T-cell (primary cell): ENCODE results near the gene ABCC1. TPM values are rescaled to one million over a fixed set of nuclear protein-coding genes. Genes with fewer than 3 reads are reported as not detected.
A peak's percentile ranks its signal among the peaks of the same experiment; 100 is the strongest.
"Not testable (repeated sequence)": the region's sequence is repeated elsewhere in the genome, so short reads cannot be mapped to it uniquely, and the experiment has no call there.

Source experiments
- ATAC-seq, 4 experiments: fragments of 200-7000 bp in 3 of 4; fragments of 150-1000 bp in 1 of 4; cut with Tn5 transposase; replicated peaks in 1 of 4; 1 replicate in 3 of 4; 2 replicates in 1 of 4; pipeline ENCODE4 v1.10.0; 2021; ENCODE audit warnings: moderate library complexity in 3 of 4, mild to moderate bottlenecking in 2 of 4, moderate number of reproducible peaks in 1 of 4
- CTCF ChIA-PET, 2 donors: fragments of 300-600 bp; sonication (Branson Sonifier 250); formaldehyde crosslinking; loops; one replicate each; lab custom pipeline; 2022; ENCODE audit warnings: antibody characterized with exemption in 2 of 2; lab: Charles Lee
- POLR2A ChIA-PET, 2 donors: fragments of 300-600 bp; sonication (Branson Sonifier 250); formaldehyde crosslinking; loops; one replicate each; lab custom pipeline; 2022; ENCODE audit warnings: antibody characterized with exemption in 2 of 2; lab: Charles Lee
- DNase-seq, 35 experiments: peaks; one replicate each; pipeline versions ENCODE4 v3.0.0 to v3.0.0-alpha.2; 2013 to 2023
- H3K27ac ChIP-seq: one replicate; pipeline ENCODE4 v1.5.1; 2013; ENCODE audit warnings: low read length
- H3K27me3 ChIP-seq, 2 experiments: replicated peaks in 1 of 2; 1 replicate in 1 of 2; 2 replicates in 1 of 2; pipeline versions ENCODE4 v1.6.1 to v1.7.0; 2013; ENCODE audit warnings: low read length in 1 of 2, mixed read lengths in 1 of 2; ENCODE audit not compliant: control insufficient read depth in 2 of 2, insufficient read depth in 2 of 2; ENCODE audit errors: extremely low read depth in 1 of 2
- H3K36me3 ChIP-seq, 2 donors: 1 replicate in 1 of 2; 2 replicates in 1 of 2; pipeline versions ENCODE4 v1.6.1 to v1.7.0; 2013; ENCODE audit warnings: low read length in 1 of 2; ENCODE audit not compliant: control insufficient read depth in 2 of 2, insufficient read depth in 1 of 2; ENCODE audit errors: extremely low read depth in 1 of 2
- H3K4me1 ChIP-seq, 2 experiments: 1 replicate in 1 of 2; 2 replicates in 1 of 2; pipeline versions ENCODE4 v1.6.1 to v1.7.0; 2013; ENCODE audit warnings: low read length in 2 of 2, mixed read lengths in 1 of 2; ENCODE audit not compliant: insufficient read depth in 2 of 2, control insufficient read depth in 1 of 2; ENCODE audit errors: extremely low read depth in 1 of 2
- H3K4me3 ChIP-seq, 2 donors: 1 replicate in 1 of 2; 2 replicates in 1 of 2; pipeline versions ENCODE4 v1.5.1 to v1.7.0; 2013; ENCODE audit warnings: mild to moderate bottlenecking in 2 of 2, low read length in 1 of 2, moderate library complexity in 1 of 2; ENCODE audit not compliant: control insufficient read depth in 1 of 2; ENCODE audit errors: extremely low read depth in 1 of 2
- H3K9me3 ChIP-seq: 2 replicates; pipeline ENCODE4 v1.7.0; 2013
- H3K27ac Mint-ChIP-seq, 2 donors: one replicate each; pipeline ENCODE4 v1.8.0; 2020 to 2021; ENCODE audit warnings: mild to moderate bottlenecking in 2 of 2, mixed read lengths in 2 of 2
- H3K27me3 Mint-ChIP-seq, 2 donors: one replicate each; pipeline ENCODE4 v1.8.0; 2021 to 2022; ENCODE audit warnings: mixed read lengths in 2 of 2
- H3K36me3 Mint-ChIP-seq: one replicate; pipeline ENCODE4 v1.8.0; 2021; ENCODE audit warnings: mixed read lengths
- H3K4me1 Mint-ChIP-seq, 3 donors: one replicate each; pipeline ENCODE4 v1.8.0; 2020 to 2022; ENCODE audit warnings: mixed read lengths in 3 of 3, mild to moderate bottlenecking in 1 of 3
- H3K4me3 Mint-ChIP-seq, 3 donors: one replicate each; pipeline ENCODE4 v1.8.0; 2020 to 2022; ENCODE audit warnings: mild to moderate bottlenecking in 3 of 3, mixed read lengths in 3 of 3, moderate library complexity in 3 of 3
- H3K9me3 Mint-ChIP-seq, 3 donors: one replicate each; pipeline ENCODE4 v1.8.0; 2020 to 2022; ENCODE audit warnings: mixed read lengths in 3 of 3
- WGBS: methylation state at CpG from one replicate; pipeline ENCODE4 v1.1.5; 2013; ENCODE audit warnings: missing lambda C conversion rate; ENCODE audit not compliant: insufficient coverage; 5-methylcytosine and 5-hydroxymethylcytosine counted together
- total RNA-seq, 35 experiments: library from RNA in 6 of 35; stranded (reverse) in 6 of 35; fragments of 120-200 nt in 1 of 35; gene quantifications; one replicate each; pipeline versions ENCODE4 v1.2.1 to v1.2.4 and lab custom pipeline; 2013 to 2026

The ABCC1 gene
- total RNA-seq, 5 donors from 2014 or later (not counting 1 experiment from before 2014, with no cell fraction given) = 59.4 to 68.1 (median 63.0) TPM

DNA sequence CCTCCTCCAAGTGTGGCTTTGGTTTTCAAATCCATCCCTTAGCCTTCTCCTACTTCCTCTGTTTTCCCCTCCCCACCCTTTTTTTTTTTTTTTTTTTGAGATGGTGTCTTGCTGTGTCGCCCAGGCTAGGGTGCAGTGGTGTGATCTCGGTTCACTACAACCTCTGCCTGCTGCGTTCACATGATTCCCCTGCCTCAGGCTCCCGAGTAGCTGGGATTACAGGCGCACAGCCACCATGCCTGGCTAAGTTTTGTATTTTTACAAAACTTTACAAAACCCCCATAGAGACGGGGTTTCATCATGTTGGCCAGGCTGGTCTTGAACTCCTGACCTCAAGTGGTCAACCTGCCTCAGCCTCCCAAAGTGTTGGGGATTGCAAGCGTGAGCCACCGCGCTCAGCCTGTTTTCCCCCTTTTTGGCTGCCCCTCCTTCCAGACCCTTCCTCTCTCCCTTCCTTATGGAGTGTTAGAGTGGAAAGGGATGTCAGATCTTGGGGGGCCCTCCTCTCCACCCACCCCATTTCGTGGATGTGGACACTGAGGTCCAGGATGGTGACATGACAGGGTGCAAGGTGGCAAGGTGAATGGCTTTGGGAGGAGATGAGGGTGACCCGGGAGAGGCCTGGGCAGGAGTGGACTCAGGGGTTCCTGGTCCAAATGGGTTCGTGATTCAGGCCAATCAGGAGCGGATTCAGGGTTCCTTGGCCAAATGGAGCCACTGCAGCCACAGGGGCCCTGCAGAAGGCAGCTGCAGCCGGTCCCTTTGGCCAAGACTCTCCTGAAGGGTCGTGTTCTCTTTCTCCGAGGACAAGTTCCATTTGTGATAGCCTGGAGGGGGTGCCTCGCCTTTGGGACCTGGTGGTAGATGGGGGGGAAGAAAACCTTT is 4.8 kb downstream of the ABCC1 start:
- POLR2A ChIA-PET = interaction anchor here in 1 of 2 donors (0.5 kb wide), 1 partner anchor 1315 kb away, joined by 5 read pairs; no protein-coding TSS in a partner anchor
- peaks cover 14 to 71% of the 10 kb centered on the region in 2 experiments for H3K4me1 ChIP-seq

GRCh38 chr16:15954814-15955151 is 5.4 kb downstream of the ABCC1 start:
- no peak overlapping the region for H3K4me3 Mint-ChIP-seq
- DNase-seq (no peak), ATAC-seq (no peak)
- H3K4me1 Mint-ChIP-seq = peaks cover 77 to 82% (median 80%) of the 10 kb centered on the region in 3 donors
- peak overlapping the region; percentile 65 to 82 for H3K27ac Mint-ChIP-seq
- Histone ChIP-seq H3K27ac (no peak overlapping the region), H3K9me3 (no peaks in the 10 kb centered on the region), H3K4me1 (peaks cover 16 to 77% of the 10 kb centered on the region in 2 experiments), H3K36me3 (peaks cover 0 to 2% of the 10 kb centered on the region in 2 donors), H3K4me3 (no peak overlapping the region), H3K27me3 (no peaks in the 10 kb centered on the region)
- ChIA-PET POLR2A (no interaction called here), CTCF (no interaction called here)
- WGBS = 94% methylated on average over 10 of the region's 11 CpGs
- no peaks in the 10 kb centered on the region for H3K27me3 Mint-ChIP-seq
- H3K36me3 Mint-ChIP-seq = peaks cover 3% of the 10 kb centered on the region
- H3K9me3 Mint-ChIP-seq = no peaks in the 10 kb centered on the region

More for the DNA sequence above, 4.8 kb downstream of the ABCC1 start:
- no peaks in the 10 kb centered on the region for H3K9me3 ChIP-seq
- peaks cover 0 to 2% of the 10 kb centered on the region in 2 donors for H3K36me3 ChIP-seq
- CTCF ChIA-PET = no interaction called here
- no peak overlapping the region for H3K4me3 ChIP-seq
- H3K27me3 ChIP-seq = no peaks in the 10 kb centered on the region
- H3K27ac ChIP-seq = no peak overlapping the region
- peaks cover 71 to 76% (median 74%) of the 10 kb centered on the region in 3 donors for H3K4me1 Mint-ChIP-seq
- peaks cover 3% of the 10 kb centered on the region for H3K36me3 Mint-ChIP-seq
- no peak for DNase-seq
- H3K4me3 Mint-ChIP-seq = no peak overlapping the region
- H3K9me3 Mint-ChIP-seq = no peaks in the 10 kb centered on the region
- 77% methylated on average over 12 of the region's 17 CpGs for WGBS
- H3K27me3 Mint-ChIP-seq = no peaks in the 10 kb centered on the region
- no peak for ATAC-seq
- peak overlapping the region; percentile 65 to 82 for H3K27ac Mint-ChIP-seq

DNA sequence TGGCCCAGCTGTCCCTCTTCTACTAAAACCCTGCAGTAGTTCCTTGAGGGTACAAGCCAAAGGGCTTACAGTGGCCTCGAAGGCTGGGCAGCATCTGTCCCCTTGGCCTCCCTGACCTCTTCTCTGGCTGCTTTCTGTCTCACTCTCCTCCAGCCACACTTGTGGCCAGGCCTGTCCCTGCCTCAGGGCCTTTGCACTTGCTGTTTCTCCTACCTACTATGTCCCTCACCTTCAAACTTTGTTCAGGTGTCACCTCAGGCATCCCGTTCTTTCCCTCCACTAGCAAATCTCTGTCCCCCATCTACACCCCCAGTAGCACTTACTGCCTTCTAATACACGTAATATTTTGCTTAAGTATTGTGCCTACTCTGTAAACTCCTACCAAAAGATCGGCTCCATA is 6.0 kb downstream of the ABCC1 start:
- Mint-ChIP-seq H3K9me3 (no peaks in the 10 kb centered on the region), H3K36me3 (peaks cover 3% of the 10 kb centered on the region), H3K4me1 (peaks cover 80 to 84% (median 82%) of the 10 kb centered on the region in 3 donors), H3K4me3 (peak overlapping the region in 1 of 3 donors; percentile 38), H3K27me3 (no peaks in the 10 kb centered on the region), H3K27ac (peak overlapping the region; percentile 55 to 78)
- no peaks in the 10 kb centered on the region for H3K9me3 ChIP-seq
- H3K27ac ChIP-seq = no peak overlapping the region
- no peak for ATAC-seq
- CTCF ChIA-PET = no interaction called here
- peaks cover 0 to 2% of the 10 kb centered on the region in 2 donors for H3K36me3 ChIP-seq
- no peaks in the 10 kb centered on the region for H3K27me3 ChIP-seq
- peaks cover 19 to 78% of the 10 kb centered on the region in 2 experiments for H3K4me1 ChIP-seq
- POLR2A ChIA-PET = no interaction called here
- no peak for DNase-seq
- 86% methylated on average over 2 of the region's 4 CpGs for WGBS
- no peak overlapping the region for H3K4me3 ChIP-seq

- ATAC-seq, H3K36me3 Mint-ChIP-seq, H3K27me3 Mint-ChIP-seq, H3K4me3 ChIP-seq, H3K27me3 ChIP-seq, H3K9me3 Mint-ChIP-seq, H3K9me3 ChIP-seq, H3K36me3 ChIP-seq: not testable (repeated sequence)
- DNase-seq = peak in 9 of 35 experiments; percentile 17 to 50 (median 24)
- WGBS = no CpG with 5 or more reads among the region's 6 CpGs
- ChIA-PET CTCF (interaction anchor here in 1 of 2 donors (0.7 to 1.0 kb wide), 2 partner anchors 9 to 28 kb away, joined by 3 read pairs; no protein-coding TSS in a partner anchor), POLR2A (interaction anchor here in 1 of 2 donors (0.7 kb wide), 1 partner anchor 70 kb away, joined by 4 read pairs; no protein-coding TSS in a partner anchor)
- H3K4me1 Mint-ChIP-seq = peaks cover 82 to 84% (median 82%) of the 10 kb centered on the region in 3 donors
- H3K27ac Mint-ChIP-seq = peak overlapping the region; percentile 55 to 78
- peak overlapping the region in 2 of 3 donors; percentile 22 to 38 for H3K4me3 Mint-ChIP-seq
- Histone ChIP-seq H3K27ac (peak overlapping the region; percentile 0), H3K4me1 (peaks cover 15 to 79% of the 10 kb centered on the region in 2 experiments)
Observed at GRCh38 chr16:15956106-15956505, 6.7 kb downstream of the ABCC1 start.

GRCh38 chr16:15958703-15959348 is 9.4 kb downstream of the ABCC1 start:
- Histone ChIP-seq H3K9me3 (no peaks in the 10 kb centered on the region), H3K27ac (peak overlapping the region; percentile 91), H3K36me3 (peaks cover 0 to 2% of the 10 kb centered on the region in 2 donors), H3K4me3 (no peak overlapping the region), H3K4me1 (peaks cover 24 to 74% of the 10 kb centered on the region in 2 experiments), H3K27me3 (no peaks in the 10 kb centered on the region)
- DNase-seq (peak in 2 of 35 experiments; percentile 9 to 32), ATAC-seq (no peak)
- POLR2A ChIA-PET = interaction anchor here (0.6 to 1.1 kb wide), 2 partner anchors 9 to 75 kb away, joined by 7 to 10 read pairs; no protein-coding TSS in a partner anchor
- no peaks in the 10 kb centered on the region for H3K27me3 Mint-ChIP-seq
- H3K4me1 Mint-ChIP-seq = peaks cover 84 to 90% (median 88%) of the 10 kb centered on the region in 3 donors
- 55% methylated on average over 4 of the region's 9 CpGs for WGBS
- H3K4me3 Mint-ChIP-seq = peak overlapping the region in 1 of 3 donors; percentile 56
- H3K27ac Mint-ChIP-seq = peak overlapping the region; percentile 96 to 99
- peaks cover 2 to 12% (median 3%) of the 10 kb centered on the region in 3 donors for H3K9me3 Mint-ChIP-seq
- CTCF ChIA-PET = interaction anchor here in 1 of 2 donors (1.2 kb wide), 1 partner anchor 9 kb away, joined by 3 read pairs; no protein-coding TSS in a partner anchor
- peaks cover 14% of the 10 kb centered on the region for H3K36me3 Mint-ChIP-seq
